BE2C (cell line): ENCODE data around the gene SGO1.

Source experiments
- DNase-seq: peaks from one replicate; pipeline ENCODE4 v3.0.0-alpha.2; 2020
- H3K27me3 ChIP-seq: fragments of 250-450 bp; sonication (Bioruptor Pico); 2 replicates; pipeline ENCODE4 v1.5.1; 2020; ENCODE audit warnings: mild to moderate bottlenecking
- H3K36me3 ChIP-seq: fragments of 250-450 bp; sonication (Bioruptor Pico); 2 replicates; pipeline ENCODE4 v1.5.1; 2020; ENCODE audit warnings: mild to moderate bottlenecking
- H3K4me1 ChIP-seq: fragments of 250-450 bp; sonication (Bioruptor Pico); 2 replicates; pipeline ENCODE4 v1.5.1; 2020
- H3K4me3 ChIP-seq: 2 replicates; pipeline ENCODE4 v1.5.1; 2011; ENCODE audit warnings: low read depth, low read length
- H3K9me3 ChIP-seq: fragments of 250-450 bp; sonication (Bioruptor Pico); 2 replicates; pipeline ENCODE4 v1.5.1; 2020
- TF ChIP-seq, protein P1 (sequence below): IDR thresholded peaks from 2 replicates; pipeline ENCODE4 v1.5.1; 2012; ENCODE audit warnings: mild to moderate bottlenecking, low read depth, low read length

The SGO1 gene

DNA sequence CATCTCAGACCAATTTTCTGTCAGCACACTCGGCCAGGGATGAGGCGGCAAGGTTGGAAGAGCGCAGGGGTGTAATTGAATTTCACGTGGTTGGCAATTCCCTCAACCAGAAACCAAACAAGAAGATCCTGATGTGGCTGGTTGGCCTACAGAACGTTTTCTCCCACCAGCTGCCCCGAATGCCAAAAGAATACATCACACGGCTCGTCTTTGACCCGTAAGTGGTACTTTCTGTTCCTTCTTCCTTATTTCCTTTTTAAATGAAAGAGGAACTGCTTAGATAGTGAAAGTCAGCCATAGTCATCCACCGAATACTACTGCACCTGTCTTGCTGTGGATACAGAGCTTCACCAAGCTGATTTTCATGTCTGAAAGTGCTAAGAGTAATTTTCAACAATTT, 60.1 kb downstream of the SGO1 start:
- H3K27me3 ChIP-seq = no peaks in the 10 kb centered on the region
- H3K36me3 ChIP-seq = no peaks in the 10 kb centered on the region
- TF ChIP-seq, protein P1, sequence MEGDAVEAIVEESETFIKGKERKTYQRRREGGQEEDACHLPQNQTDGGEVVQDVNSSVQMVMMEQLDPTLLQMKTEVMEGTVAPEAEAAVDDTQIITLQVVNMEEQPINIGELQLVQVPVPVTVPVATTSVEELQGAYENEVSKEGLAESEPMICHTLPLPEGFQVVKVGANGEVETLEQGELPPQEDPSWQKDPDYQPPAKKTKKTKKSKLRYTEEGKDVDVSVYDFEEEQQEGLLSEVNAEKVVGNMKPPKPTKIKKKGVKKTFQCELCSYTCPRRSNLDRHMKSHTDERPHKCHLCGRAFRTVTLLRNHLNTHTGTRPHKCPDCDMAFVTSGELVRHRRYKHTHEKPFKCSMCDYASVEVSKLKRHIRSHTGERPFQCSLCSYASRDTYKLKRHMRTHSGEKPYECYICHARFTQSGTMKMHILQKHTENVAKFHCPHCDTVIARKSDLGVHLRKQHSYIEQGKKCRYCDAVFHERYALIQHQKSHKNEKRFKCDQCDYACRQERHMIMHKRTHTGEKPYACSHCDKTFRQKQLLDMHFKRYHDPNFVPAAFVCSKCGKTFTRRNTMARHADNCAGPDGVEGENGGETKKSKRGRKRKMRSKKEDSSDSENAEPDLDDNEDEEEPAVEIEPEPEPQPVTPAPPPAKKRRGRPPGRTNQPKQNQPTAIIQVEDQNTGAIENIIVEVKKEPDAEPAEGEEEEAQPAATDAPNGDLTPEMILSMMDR = no peak
- no peaks in the 10 kb centered on the region for H3K4me1 ChIP-seq
- H3K4me3 ChIP-seq = no peak overlapping the region
- no peak for DNase-seq
- no peaks in the 10 kb centered on the region for H3K9me3 ChIP-seq

DNA sequence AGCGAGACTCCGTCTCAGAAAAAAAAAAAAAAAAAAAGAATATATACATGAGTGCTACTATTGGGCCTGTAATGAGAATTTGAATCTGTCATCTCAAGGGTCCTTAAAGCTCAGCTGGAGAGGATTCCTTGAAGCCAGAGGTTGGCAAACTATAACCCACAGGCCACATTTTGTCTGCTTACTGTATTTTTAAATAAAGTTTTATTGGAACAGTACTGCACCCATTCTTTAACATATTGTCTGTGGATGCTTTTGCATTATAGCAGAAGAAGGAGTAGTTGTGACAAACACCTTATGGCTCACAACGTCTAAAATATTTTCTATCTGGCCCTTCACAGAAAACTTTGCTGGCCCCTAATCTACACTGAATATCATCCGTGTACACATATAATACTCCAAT, 60.7 kb downstream of the SGO1 start:
- Histone ChIP-seq H3K27me3 (no peaks in the 10 kb centered on the region), H3K4me1 (no peaks in the 10 kb centered on the region), H3K36me3 (no peaks in the 10 kb centered on the region), H3K9me3 (no peaks in the 10 kb centered on the region), H3K4me3 (no peak overlapping the region)
- TF ChIP-seq, protein P1 = no peak
- no peak for DNase-seq

DNA sequence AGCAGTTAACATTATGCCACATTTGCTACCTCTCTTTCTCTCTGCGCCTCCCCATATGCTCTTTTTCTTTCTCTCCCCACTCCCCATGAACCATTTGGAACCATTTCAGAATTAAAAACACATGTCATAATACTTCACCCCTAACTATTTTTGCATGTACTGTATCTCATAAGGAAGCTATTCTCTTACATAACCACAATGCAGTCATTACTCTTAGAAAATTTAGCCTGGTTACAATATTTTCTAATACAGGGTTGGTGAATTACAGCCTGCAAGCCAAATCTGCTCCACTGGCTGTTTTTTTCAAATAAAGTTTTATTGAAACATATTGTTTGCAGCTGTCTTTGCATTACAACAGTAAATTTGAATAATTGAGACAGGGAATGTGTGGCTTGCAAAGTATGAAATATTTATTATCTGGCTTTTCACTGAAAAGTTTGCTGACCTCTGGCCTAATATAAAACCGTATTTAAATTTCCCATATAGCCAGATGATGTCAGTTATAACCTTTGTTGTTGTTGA, 62.8 kb downstream of the SGO1 start:
- TF ChIP-seq, protein P1 = no peak
- no peak overlapping the region for H3K4me3 ChIP-seq
- no peaks in the 10 kb centered on the region for H3K27me3 ChIP-seq
- H3K4me1 ChIP-seq = no peaks in the 10 kb centered on the region
- H3K36me3 ChIP-seq = no peaks in the 10 kb centered on the region
- H3K9me3 ChIP-seq = no peaks in the 10 kb centered on the region
- no peak for DNase-seq

DNA sequence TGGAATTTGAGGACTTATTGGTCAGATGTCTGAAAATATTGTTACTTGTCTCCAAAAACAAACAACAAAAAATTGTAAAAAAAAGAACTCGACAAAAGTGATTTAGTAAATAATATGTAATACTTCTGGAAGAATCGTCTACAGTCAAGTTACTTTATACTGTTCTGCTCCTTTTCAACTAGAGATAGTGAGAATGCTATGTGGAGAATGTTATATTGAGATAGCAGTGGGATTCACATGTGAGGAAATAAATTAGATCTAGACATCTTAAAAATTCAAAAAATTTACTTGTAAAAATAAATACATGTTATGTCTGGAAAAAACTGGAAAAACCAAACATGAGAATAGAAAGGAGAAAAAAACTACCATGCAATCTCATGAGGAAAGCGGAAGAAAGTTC, 64.9 kb downstream of the SGO1 start:
- H3K4me3 ChIP-seq = no peak overlapping the region
- no peaks in the 10 kb centered on the region for H3K4me1 ChIP-seq
- no peak for DNase-seq
- TF ChIP-seq, protein P1 = no peak
- no peaks in the 10 kb centered on the region for H3K9me3 ChIP-seq
- no peaks in the 10 kb centered on the region for H3K27me3 ChIP-seq
- H3K36me3 ChIP-seq = no peaks in the 10 kb centered on the region
